Colonic mucosa (tissue), 4 donors: ENCODE results near the gene PSMC5. TPM values are rescaled to one million over a fixed set of nuclear protein-coding genes. Genes with fewer than 3 reads are reported as not detected.

ENCODE experiments used
- DNase-seq: peaks from one replicate; pipeline ENCODE4 v3.0.0-alpha.2; 2020
- H3K27ac ChIP-seq: fragments of 200-600 bp; one replicate; pipeline ENCODE4 v1.8.0; 2021
- H3K27me3 ChIP-seq: fragments of 200-600 bp; one replicate; pipeline ENCODE4 v1.8.0; 2021
- H3K36me3 ChIP-seq: fragments of 200-600 bp; one replicate; pipeline ENCODE4 v1.8.0; 2021
- H3K4me1 ChIP-seq: fragments of 200-600 bp; one replicate; pipeline ENCODE4 v1.8.0; 2021; ENCODE audit warnings: mild to moderate bottlenecking
- H3K4me3 ChIP-seq: fragments of 200-600 bp; one replicate; pipeline ENCODE4 v1.8.0; 2021
- H3K9ac ChIP-seq, 2 donors: one replicate each; pipeline ENCODE4 v1.7.0; 2013; ENCODE audit warnings: control low read depth in 2 of 2, low read depth in 2 of 2, low read length in 2 of 2
- H3K9me3 ChIP-seq: fragments of 200-600 bp; one replicate; pipeline ENCODE4 v1.8.0; 2021
- CTCF ChIP-seq: fragments of 200-600 bp; IDR thresholded peaks from one replicate; pipeline ENCODE4 v1.8.0; 2022; ENCODE audit warnings: antibody characterized with exemption, mild to moderate bottlenecking
- intact Hi-C: fragments of 100-400 bp; cut with DNase I; formaldehyde crosslinking; loops from one replicate; pipeline ENCODE4 v1.14.1; 2022
- total RNA-seq, 2 donors: library from RNA; stranded (reverse); fragmentation: NEBNext Ultra II Directional in 1 of 2; extraction: Animal tissue kit (Norgen Biotek cat#: 25700) in 1 of 2; gene quantifications; one replicate each; pipeline ENCODE4 v1.2.1, GENCODE V29; 2021
- donor health status: healthy.
- donor health status: DM: no; HTN: no; CAD: no.
- donor health status: DM: no; HTN: no; CAD: no.

PSMC5 gene
- total RNA-seq, result 100 to 1,000 TPM in 1 of 2 donors, 10 to 100 TPM in 1; 86.1 to 138 TPM

GRCh38 chr17:63827002-63827800, at the start of gene PSMC5, which contains the start of gene FTSJ3:
TSS of gene PSMC5 (plus strand) at chr17:63827431. CDS start at chr17:63827491, 60 bp downstream.
TSS of gene FTSJ3 (minus strand) at chr17:63827663. CDS start at chr17:63826902, 761 bp downstream.
- TF ChIP-seq CTCF, result peak; percentile 16
- Histone ChIP-seq H3K27ac (peak within 1 kb of the TSS; percentile 91), H3K27me3 (no peaks in the 10 kb centered on the region), H3K9me3 (no peaks in the 10 kb centered on the region), H3K4me3 (peak within 1 kb of the TSS; percentile 90), H3K9ac (peak within 1 kb of the TSS; percentile 91), H3K36me3 (peaks cover 29% of the 10 kb centered on the region), H3K4me1 (peaks cover 17% of the 10 kb centered on the region)
- peak; percentile 97 for DNase-seq
- intact Hi-C loops, result loop anchor here (10.0 kb wide), 1 partner anchor 52 kb away; the partner anchor contains the start of genes CCDC47 and DDX42

GRCh38 chr17:63780507-63780906, 46.7 kb upstream of the PSMC5 start:
- H3K9me3 ChIP-seq, result no peaks in the 10 kb centered on the region
- TF ChIP-seq CTCF, result no peak
- H3K36me3 ChIP-seq, result no peaks in the 10 kb centered on the region
- H3K27me3 ChIP-seq, result no peaks in the 10 kb centered on the region
- H3K9ac ChIP-seq, result no peak overlapping the region
- intact Hi-C loops, result no loop called here
- H3K4me1 ChIP-seq, result no peaks in the 10 kb centered on the region
- H3K4me3 ChIP-seq, result no peak overlapping the region
- H3K27ac ChIP-seq, result no peak overlapping the region
- DNase-seq, result no peak

GRCh38 chr17:63780928-63781327, 46.3 kb upstream of the PSMC5 start:
- no peaks in the 10 kb centered on the region for H3K27me3 ChIP-seq
- H3K4me3 ChIP-seq, result no peak overlapping the region
- H3K4me1 ChIP-seq, result no peaks in the 10 kb centered on the region
- H3K36me3 ChIP-seq, result no peaks in the 10 kb centered on the region
- intact Hi-C loops, result no loop called here
- H3K9ac ChIP-seq, result no peak overlapping the region
- DNase-seq, result no peak
- no peak overlapping the region for H3K27ac ChIP-seq
- no peaks in the 10 kb centered on the region for H3K9me3 ChIP-seq
- no peak for TF ChIP-seq CTCF

GRCh38 chr17:63783522-63783921, 43.7 kb upstream of the PSMC5 start:
- no peaks in the 10 kb centered on the region for H3K9me3 ChIP-seq
- H3K9ac ChIP-seq, result no peak overlapping the region
- no peak for DNase-seq
- no peak overlapping the region for H3K4me3 ChIP-seq
- no peak overlapping the region for H3K27ac ChIP-seq
- no peaks in the 10 kb centered on the region for H3K4me1 ChIP-seq
- intact Hi-C loops, result no loop called here
- no peaks in the 10 kb centered on the region for H3K36me3 ChIP-seq
- no peak for TF ChIP-seq CTCF
- H3K27me3 ChIP-seq, result no peaks in the 10 kb centered on the region

GRCh38 chr17:63785556-63785955, 41.7 kb upstream of the PSMC5 start:
- no peak for TF ChIP-seq CTCF
- intact Hi-C loops, result no loop called here
- no peak overlapping the region for H3K9ac ChIP-seq

More at GRCh38 chr17:63785556-63785955, 41.7 kb upstream of the PSMC5 start:
- H3K36me3 ChIP-seq, result no peaks in the 10 kb centered on the region
- H3K27ac ChIP-seq, result no peak overlapping the region
- no peaks in the 10 kb centered on the region for H3K4me1 ChIP-seq
- no peaks in the 10 kb centered on the region for H3K9me3 ChIP-seq
- no peaks in the 10 kb centered on the region for H3K27me3 ChIP-seq
- no peak overlapping the region for H3K4me3 ChIP-seq
- no peak for DNase-seq
